HepG2 (cell line): ENCODE measurements around the gene CTAGE8. TPM values are rescaled to one million over a fixed set of nuclear protein-coding genes. Genes with fewer than 3 reads are reported as not detected.
"Not testable (repeated sequence)": the region's sequence is repeated elsewhere in the genome, so short reads cannot be mapped to it uniquely, and the experiment has no call there.

Source experiments
- ATAC-seq: fragments of 200-7000 bp; cut with Tn5 transposase; 3 replicates; pipeline ENCODE4 v1.9.1; 2020; ENCODE audit warnings: mild to moderate bottlenecking, moderate library complexity
- BruUV-seq: library from RNA; stranded (reverse); fragments of 400-500 nt; replicated peaks from 2 replicates; lab custom pipeline; 2021; lab: Mats Ljungman, UMichigan
- CTCF ChIA-PET: fragments of 300-600 bp; formaldehyde crosslinking; extraction: SDS; loops from one replicate; lab custom pipeline; 2021; ENCODE audit warnings: low total read pairs, inconsistent platforms, low intra/inter-chr PET ratio; lab: Yijun Ruan, JAX
- POLR2A ChIA-PET: fragments of 350-600 bp; sonication (Branson Sonifier 250); formaldehyde crosslinking; loops from one replicate; lab custom pipeline; 2020; ENCODE audit warnings: antibody characterized with exemption, inconsistent platforms; lab: Yijun Ruan, JAX
- DNase-seq: peaks from one replicate; pipeline ENCODE4 v3.0.0-alpha.2; 2015; ENCODE audit warnings: low spot score
- FAIRE-seq: peaks from 3 replicates; lab custom pipeline; 2011; peaks lifted over from hg19 to GRCh38; lab: Jason Lieb, UNC
- H2AFZ ChIP-seq: one replicate; pipeline ENCODE4 v1.6.1; 2011; ENCODE audit warnings: low read length, inconsistent platforms
- H3K27ac ChIP-seq: fragments of 300-600 bp; 3 replicates; pipeline ENCODE4 v1.8.0; 2011; ENCODE audit warnings: mixed run types, mild to moderate bottlenecking, mixed read lengths, low read length, inconsistent platforms; ENCODE audit not compliant: insufficient read depth; ENCODE audit errors: extremely low read length
- H3K27me3 ChIP-seq, 2 experiments: fragments of 200-600 bp in 1 of 2; 2 replicates in 1 of 2; 3 replicates in 1 of 2; pipeline versions ENCODE4 v1.6.0 to v1.8.0; 2011; ENCODE audit warnings: low read length in 2 of 2, mild to moderate bottlenecking in 2 of 2, moderate library complexity in 2 of 2, inconsistent platforms in 1 of 2; ENCODE audit not compliant: insufficient read depth in 2 of 2, control insufficient read depth in 1 of 2
- H3K36me3 ChIP-seq, 2 experiments: fragments of 200-600 bp in 1 of 2; replicated peaks in 1 of 2; 2 replicates in 1 of 2; 3 replicates in 1 of 2; pipeline versions ENCODE4 v1.5.1 to v1.8.0; 2011; ENCODE audit warnings: low read length in 2 of 2, inconsistent platforms in 1 of 2; ENCODE audit not compliant: insufficient read depth in 2 of 2, control insufficient read depth in 1 of 2
- H3K4me1 ChIP-seq: 2 replicates; pipeline ENCODE4 v1.5.1; 2012; ENCODE audit warnings: low read length, inconsistent platforms; ENCODE audit not compliant: insufficient read depth
- H3K4me2 ChIP-seq: 2 replicates; pipeline ENCODE4 v1.6.0; 2011; ENCODE audit warnings: low read depth, low read length, inconsistent platforms
- H3K4me3 ChIP-seq, 3 experiments: fragments of 200-600 bp in 1 of 3; sonication (generic), shearing (Covaris generic) in 1 of 3; replicated peaks in 1 of 3; 2 replicates each; pipeline ENCODE4 v1.5.1; 2011 to 2016; ENCODE audit warnings: low read length in 3 of 3, inconsistent platforms in 2 of 3, low read depth in 2 of 3, mild to moderate bottlenecking in 2 of 3, control low read depth in 1 of 3, mixed read lengths in 1 of 3; ENCODE audit not compliant: insufficient read depth in 1 of 3
- H3K79me2 ChIP-seq: one replicate; pipeline ENCODE4 v1.6.1; 2011; ENCODE audit warnings: low read length, inconsistent platforms; ENCODE audit not compliant: insufficient read depth
- H3K9ac ChIP-seq: 2 replicates; pipeline ENCODE4 v1.6.0; 2011; ENCODE audit warnings: mild to moderate bottlenecking, low read depth, low read length, inconsistent platforms; ENCODE audit not compliant: insufficient read depth
- H3K9me3 ChIP-seq: 2 replicates; pipeline ENCODE4 v1.5.1; 2012; ENCODE audit warnings: mild to moderate bottlenecking, low read length
- H4K20me1 ChIP-seq: 2 replicates; pipeline ENCODE4 v1.6.0; 2011; ENCODE audit warnings: inconsistent platforms, mild to moderate bottlenecking, low read length, moderate library complexity; ENCODE audit not compliant: insufficient read depth
- WGBS: methylation state at CpG from one replicate; pipeline ENCODE4 v1.1.6; 2017; ENCODE audit warnings: low lambda C conversion rate; 5-methylcytosine and 5-hydroxymethylcytosine counted together
- in situ Hi-C: cut with HindIII; loops from 2 replicates; pipeline ENCODE4 v1.10.0; 2017; ENCODE audit warnings: low pct_unique_long_range_greater_than_20kb; ENCODE audit not compliant: extremely low pct_ligation_motif_present
- intact Hi-C: fragments of 100-400 bp; cut with micrococcal nuclease; formaldehyde crosslinking; loops from one replicate; pipeline ENCODE4 v1.10.0; 2022; ENCODE audit not compliant: unreplicated experiment
- polyA plus RNA-seq, 8 experiments: library from polyadenylated mRNA; depleted of rRNA in 3 of 8; stranded (reverse) in 7 of 8; unstranded in 1 of 8; fragments of >200 nt; fragmentation: Illumina TruSeq in 4 of 8; extraction: Trizol in 4 of 8; gene quantifications; 2 replicates each; pipeline versions ENCODE4 v1.2.1 to v1.2.3, GENCODE V29; 2011 to 2016; ENCODE audit warnings: low read depth in 4 of 8, missing spikeins in 1 of 8, mixed read lengths in 1 of 8; ENCODE audit not compliant: insufficient read depth in 1 of 8
- total RNA-seq, 5 experiments: library from RNA; depleted of rRNA; stranded (reverse); fragments of >200 nt; fragmentation: Illumina TruSeq; extraction: Trizol; gene quantifications; 2 replicates each; pipeline ENCODE4 v1.2.3, GENCODE V29; 2016; ENCODE audit warnings: low read depth in 1 of 5

CTAGE8 gene
- total and polyA plus RNA-seq, 2 of the 13 experiments (the other 11 are each of a cell fraction or from before 2014, with no cell fraction given) = not detected

GRCh38 chr7:144218581-144218980 is 50.5 kb downstream of the CTAGE8 start:
- CTCF ChIA-PET, H3K4me2 ChIP-seq, H3K27me3 ChIP-seq, FAIRE-seq, H3K9ac ChIP-seq, in situ Hi-C loops, DNase-seq, H3K4me3 ChIP-seq, H3K9me3 ChIP-seq, POLR2A ChIA-PET, H2AFZ ChIP-seq, intact Hi-C loops, ATAC-seq, H3K36me3 ChIP-seq, H3K79me2 ChIP-seq, H3K27ac ChIP-seq, BruUV-seq, H4K20me1 ChIP-seq, H3K4me1 ChIP-seq: not testable (repeated sequence)
- 83% methylated on average over 1 of the region's 1 CpG for WGBS

GRCh38 chr7:144217200-144217599 is 51.9 kb downstream of the CTAGE8 start:
- in situ Hi-C loops, H2AFZ ChIP-seq, H3K4me2 ChIP-seq, ATAC-seq, CTCF ChIA-PET, H3K27me3 ChIP-seq, intact Hi-C loops, H3K9ac ChIP-seq, H3K36me3 ChIP-seq, BruUV-seq, H3K27ac ChIP-seq, H3K79me2 ChIP-seq, H3K4me3 ChIP-seq, H4K20me1 ChIP-seq, FAIRE-seq, POLR2A ChIA-PET, H3K9me3 ChIP-seq, DNase-seq, H3K4me1 ChIP-seq: not testable (repeated sequence)

Other genes starting within 250 kb of the CTAGE8 start
- not detected in 2 replicates for gene OR2A5, start 220.3 kb downstream of the CTAGE8 start, total RNA-seq (2016; rRNA removed; fragmentation: Illumina TruSeq; extraction: Trizol)
- gene OR2A5, start 220.3 kb downstream of the CTAGE8 start, polyA plus RNA-seq (2011; rRNA removed) = not detected in 2 replicates
- not detected in 2 replicates for gene OR2A25, start 199.5 kb downstream of the CTAGE8 start, total RNA-seq (2016; rRNA removed; fragmentation: Illumina TruSeq; extraction: Trizol)
- gene OR2A25, start 199.5 kb downstream of the CTAGE8 start, polyA plus RNA-seq (2011; rRNA removed) = 0.07 TPM in 1 of 2 replicates, not detected in the other
- gene OR2A12, start 183.0 kb downstream of the CTAGE8 start, total RNA-seq (2016; rRNA removed; fragmentation: Illumina TruSeq; extraction: Trizol) = not detected in 2 replicates
- 0.18 TPM in 1 of 2 replicates, not detected in the other for gene OR2A12, start 183.0 kb downstream of the CTAGE8 start, polyA plus RNA-seq (2011; rRNA removed)
- gene OR2A2, start 159.7 kb downstream of the CTAGE8 start, total RNA-seq (2016; rRNA removed; fragmentation: Illumina TruSeq; extraction: Trizol) = not detected in 2 replicates
- not detected in 2 replicates for gene OR2A2, start 159.7 kb downstream of the CTAGE8 start, polyA plus RNA-seq (2011; rRNA removed)
- gene OR2A14, start 146.1 kb downstream of the CTAGE8 start, total RNA-seq (2016; rRNA removed; fragmentation: Illumina TruSeq; extraction: Trizol) = not detected in 2 replicates
- not detected in 2 replicates for gene OR2A14, start 146.1 kb downstream of the CTAGE8 start, polyA plus RNA-seq (2011; rRNA removed)
- gene CTAGE4, start 85.8 kb downstream of the CTAGE8 start, total RNA-seq (2016; rRNA removed; fragmentation: Illumina TruSeq; extraction: Trizol) = not detected in 2 replicates
- gene CTAGE4, start 85.8 kb downstream of the CTAGE8 start, polyA plus RNA-seq (2011; rRNA removed) = not detected in 2 replicates
- 0.18 TPM in 1 of 2 replicates, not detected in the other for gene ARHGEF35, start 73.5 kb downstream of the CTAGE8 start, total RNA-seq (2016; rRNA removed; fragmentation: Illumina TruSeq; extraction: Trizol)
- 0.03 TPM in 1 of 2 replicates, not detected in the other for gene ARHGEF35, start 73.5 kb downstream of the CTAGE8 start, polyA plus RNA-seq (2011; rRNA removed)
- not detected in 2 replicates for gene OR2A42, start 29.7 kb downstream of the CTAGE8 start, total RNA-seq (2016; rRNA removed; fragmentation: Illumina TruSeq; extraction: Trizol)
- not detected in 2 replicates for gene OR2A42, start 29.7 kb downstream of the CTAGE8 start, polyA plus RNA-seq (2011; rRNA removed)
- not detected in 2 replicates for gene OR2A7, start 4.5 kb downstream of the CTAGE8 start, total RNA-seq (2016; rRNA removed; fragmentation: Illumina TruSeq; extraction: Trizol)
- gene OR2A7, start 4.5 kb downstream of the CTAGE8 start, polyA plus RNA-seq (2011; rRNA removed) = not detected in 2 replicates
- not detected in 2 replicates for gene OR2A1, start 43.1 kb upstream of the CTAGE8 start, total RNA-seq (2016; rRNA removed; fragmentation: Illumina TruSeq; extraction: Trizol)
- gene OR2A1, start 43.1 kb upstream of the CTAGE8 start, polyA plus RNA-seq (2011; rRNA removed) = not detected in 2 replicates
- gene ARHGEF5, start 86.1 kb upstream of the CTAGE8 start, total RNA-seq (2016; rRNA removed; fragmentation: Illumina TruSeq; extraction: Trizol) = 1.2 and 1.3 TPM in 2 replicates
- gene ARHGEF5, start 86.1 kb upstream of the CTAGE8 start, polyA plus RNA-seq (2011; rRNA removed) = 1.3 and 1.7 TPM in 2 replicates
- gene NOBOX, start 134.4 kb upstream of the CTAGE8 start, total RNA-seq (2016; rRNA removed; fragmentation: Illumina TruSeq; extraction: Trizol) = not detected in 2 replicates
- not detected in 2 replicates for gene NOBOX, start 134.4 kb upstream of the CTAGE8 start, polyA plus RNA-seq (2011; rRNA removed)